GM13976 (cell line): ENCODE data around the gene SYCP2.
A peak's percentile ranks its signal among the peaks of the same experiment; 100 is the strongest.

Source experiments
- DNase-seq: peaks from one replicate; pipeline ENCODE4 v3.0.0; 2012; ENCODE audit warnings: low spot score
- CTCF ChIP-seq: IDR thresholded peaks from 2 replicates; pipeline ENCODE4 v1.5.1; 2012; ENCODE audit warnings: borderline replicate concordance, mild to moderate bottlenecking; ENCODE audit not compliant: insufficient read depth; ENCODE audit errors: extremely low read depth, missing control alignments, control extremely low read depth
- in situ Hi-C: fragments of 300-500 bp; cut with MboI; formaldehyde crosslinking; loops from one replicate; pipeline ENCODE4 v1.12.0; 2022; ENCODE audit warnings: low sequenced_read_pairs, mixed read lengths, inconsistent platforms; ENCODE audit not compliant: unreplicated experiment

Gene SYCP2

DNA sequence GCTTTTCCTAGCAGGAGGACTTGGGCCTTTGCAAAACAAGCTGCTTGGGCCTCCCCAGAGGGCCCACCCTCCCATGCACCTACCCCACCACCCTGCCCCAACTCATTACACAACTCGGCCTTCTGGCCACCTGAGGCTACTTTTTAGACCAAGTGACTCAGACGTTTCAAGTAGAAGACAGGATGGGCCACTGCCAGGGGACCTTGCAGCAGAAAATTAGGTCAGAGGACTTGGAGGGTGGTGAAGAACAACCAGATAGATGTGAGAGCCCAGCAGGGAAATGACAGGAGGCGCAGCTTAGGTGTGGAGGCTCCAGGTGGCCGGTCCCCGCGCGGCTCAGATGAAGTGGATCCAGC, 5.2 kb upstream of the SYCP2 start:
- in situ Hi-C loops: no loop called here

DNA sequence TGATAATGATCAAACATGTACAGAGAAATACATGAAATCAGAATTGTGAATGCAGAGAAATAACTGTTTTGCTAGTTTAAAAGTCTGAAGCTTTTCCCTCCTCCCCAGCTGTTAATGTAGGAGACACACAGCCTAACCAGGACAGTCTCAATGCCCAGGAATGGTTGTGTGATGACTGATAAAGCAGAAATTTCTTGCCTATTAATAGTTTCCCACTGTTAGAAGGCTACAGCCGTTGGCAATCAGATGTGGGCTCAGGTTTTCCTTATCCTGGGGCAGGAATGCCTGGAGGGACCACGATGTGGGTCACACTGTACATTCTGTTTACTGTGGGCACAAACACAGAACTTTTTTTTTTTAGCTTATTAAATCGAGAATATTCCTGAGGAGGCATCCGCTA, 4.8 kb upstream of the SYCP2 start:
- DNase-seq: no peak
- TF ChIP-seq CTCF: no peak

More for the DNA sequence above, 5.2 kb upstream of the SYCP2 start:
- no peak for TF ChIP-seq CTCF
- DNase-seq: no peak

DNA sequence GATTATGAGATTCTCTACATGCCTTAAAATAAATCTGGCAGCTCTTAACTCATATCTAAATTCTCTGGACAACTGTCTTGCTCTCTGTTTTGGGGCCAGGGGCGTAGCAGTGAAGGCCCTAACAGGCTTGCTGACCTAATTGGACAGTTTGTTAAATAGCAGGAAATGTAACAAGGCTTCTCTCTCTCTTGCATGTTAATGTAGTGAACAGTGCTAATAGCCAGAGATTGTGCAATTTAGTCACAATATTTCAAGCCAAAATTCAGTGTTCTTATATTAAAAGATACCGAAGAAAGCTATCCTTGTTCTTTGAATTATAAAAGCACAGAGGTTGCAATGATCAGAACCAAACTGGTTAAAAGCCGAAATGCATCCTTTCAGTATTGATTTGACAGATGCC, 3.7 kb upstream of the SYCP2 start:
- no peak for DNase-seq
- in situ Hi-C loops: no loop called here
- TF ChIP-seq CTCF: no peak

More for the DNA sequence above, 4.8 kb upstream of the SYCP2 start:
- in situ Hi-C loops: no loop called here

DNA sequence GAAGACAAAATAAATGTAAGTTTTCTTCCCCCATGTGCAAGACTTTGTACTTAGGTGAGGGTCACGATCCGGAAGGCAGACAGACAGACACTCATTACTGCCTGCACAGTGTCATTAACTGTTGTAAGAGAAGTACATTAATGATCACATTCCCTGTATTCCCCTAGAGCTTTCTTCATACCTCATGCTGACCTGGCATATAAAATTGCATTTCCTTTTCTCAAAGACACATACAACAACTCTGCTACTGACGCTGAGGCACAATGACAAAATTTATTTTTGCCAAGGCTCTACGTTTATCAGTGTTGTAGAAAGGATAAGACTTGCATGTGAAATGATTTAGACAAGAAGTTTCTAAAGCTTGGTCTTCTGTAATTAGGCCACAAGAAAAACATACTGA, 3.0 kb upstream of the SYCP2 start:
- TF ChIP-seq CTCF: no peak
- in situ Hi-C loops: no loop called here
- no peak for DNase-seq

DNA sequence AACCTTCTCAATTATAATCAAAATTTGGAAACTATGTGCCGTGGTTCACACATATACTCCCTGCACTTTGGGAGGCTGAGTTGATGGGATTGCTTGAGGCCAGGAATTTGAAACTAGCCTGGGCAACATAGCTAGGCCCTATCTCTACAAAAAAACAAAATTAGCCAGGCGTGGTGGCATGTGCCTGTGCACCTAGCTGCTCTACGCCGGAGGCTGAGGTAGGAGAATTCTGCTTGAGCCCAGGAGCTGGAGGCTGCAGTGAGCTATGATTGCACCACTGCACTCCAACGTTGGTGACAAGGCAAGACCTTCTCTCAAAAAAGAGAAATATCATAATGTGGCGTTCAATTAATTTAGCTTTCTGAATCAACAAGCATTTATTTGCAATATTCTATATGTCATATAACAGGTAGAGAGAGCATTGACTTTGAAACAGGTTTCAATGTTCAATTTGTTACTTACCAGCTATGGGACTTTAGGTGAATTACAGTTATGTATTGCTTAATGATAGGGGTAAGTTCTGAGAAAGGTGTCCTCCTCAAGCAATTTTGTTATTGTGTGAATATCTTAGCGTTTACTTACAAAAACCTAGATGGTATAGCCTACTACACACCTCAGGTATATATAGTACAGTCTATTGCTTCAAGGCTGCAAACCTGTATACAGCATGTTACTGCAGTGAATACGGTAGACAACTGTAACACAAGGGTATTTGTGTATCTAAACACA, 2.2 kb upstream of the SYCP2 start:
- no peak for TF ChIP-seq CTCF
- in situ Hi-C loops: no loop called here
- no peak for DNase-seq

- peak; percentile 98 for TF ChIP-seq CTCF
- in situ Hi-C loops: no loop called here
Observed at GRCh38 chr20:59933849-59934585, 580 bp upstream of the SYCP2 start.

More at GRCh38 chr20:59933849-59934585, 580 bp upstream of the SYCP2 start:
- DNase-seq: peak; percentile 89
